Testis (tissue), 2 donors: Measurements from ENCODE around the gene VSX2.

Experiments used
- POLR2A ChIP-seq: fragments of 450-650 bp; IDR thresholded peaks from one replicate; pipeline ENCODE4 v1.6.1; 2017; ENCODE audit warnings: antibody characterized with exemption, mild to moderate bottlenecking, moderate library complexity
- TF ChIP-seq, protein P1 (sequence below), 3 experiments: fragments of 450-650 bp in 2 of 3; fragments of 200-600 bp in 1 of 3; sonication (generic) in 1 of 3; IDR thresholded peaks; one replicate each; pipeline ENCODE4 v1.5.1; 2016 to 2019; ENCODE audit warnings: antibody characterized with exemption in 3 of 3, mild to moderate bottlenecking in 2 of 3, moderate library complexity in 1 of 3

DNA sequence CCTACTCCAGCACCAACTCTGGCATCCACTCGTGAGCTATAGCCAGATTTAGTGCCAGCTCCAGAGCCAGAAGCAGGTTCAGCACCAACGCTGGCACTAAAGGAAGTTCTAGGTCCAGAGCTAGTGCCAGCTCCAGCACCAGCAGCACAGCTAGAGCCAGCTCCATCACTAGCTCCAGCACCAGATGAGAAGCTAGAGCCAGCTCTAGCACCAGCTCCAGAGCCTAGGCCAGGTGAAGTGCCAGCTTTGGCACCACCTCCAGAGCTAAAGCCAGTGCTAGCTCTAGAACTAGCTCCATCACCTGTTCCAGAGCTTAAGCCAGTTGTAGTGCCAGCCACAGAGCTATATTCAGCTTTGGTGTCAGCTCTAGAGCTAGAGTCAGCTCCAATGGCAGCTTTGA, 38.8 kb downstream of the VSX2 start:
- TF ChIP-seq, protein P1, sequence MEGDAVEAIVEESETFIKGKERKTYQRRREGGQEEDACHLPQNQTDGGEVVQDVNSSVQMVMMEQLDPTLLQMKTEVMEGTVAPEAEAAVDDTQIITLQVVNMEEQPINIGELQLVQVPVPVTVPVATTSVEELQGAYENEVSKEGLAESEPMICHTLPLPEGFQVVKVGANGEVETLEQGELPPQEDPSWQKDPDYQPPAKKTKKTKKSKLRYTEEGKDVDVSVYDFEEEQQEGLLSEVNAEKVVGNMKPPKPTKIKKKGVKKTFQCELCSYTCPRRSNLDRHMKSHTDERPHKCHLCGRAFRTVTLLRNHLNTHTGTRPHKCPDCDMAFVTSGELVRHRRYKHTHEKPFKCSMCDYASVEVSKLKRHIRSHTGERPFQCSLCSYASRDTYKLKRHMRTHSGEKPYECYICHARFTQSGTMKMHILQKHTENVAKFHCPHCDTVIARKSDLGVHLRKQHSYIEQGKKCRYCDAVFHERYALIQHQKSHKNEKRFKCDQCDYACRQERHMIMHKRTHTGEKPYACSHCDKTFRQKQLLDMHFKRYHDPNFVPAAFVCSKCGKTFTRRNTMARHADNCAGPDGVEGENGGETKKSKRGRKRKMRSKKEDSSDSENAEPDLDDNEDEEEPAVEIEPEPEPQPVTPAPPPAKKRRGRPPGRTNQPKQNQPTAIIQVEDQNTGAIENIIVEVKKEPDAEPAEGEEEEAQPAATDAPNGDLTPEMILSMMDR (IDR thresholded peaks at IDR 0.05) = no peak
- TF ChIP-seq POLR2A = no peak
